Hindlimb muscle (tissue), 1 donor: ENCODE measurements around the gene POLK. TPM values are rescaled to one million over a fixed set of nuclear protein-coding genes. Genes with fewer than 3 reads are reported as not detected.
"Not testable (repeated sequence)": the region's sequence is repeated elsewhere in the genome, so short reads cannot be mapped to it uniquely, and the experiment has no call there.

Source experiments
- DNase-seq: peaks from one replicate; pipeline ENCODE4 v3.0.0-alpha.2; 2013
- polyA plus RNA-seq: library from polyadenylated mRNA; unstranded; fragments of 120-200 nt; gene quantifications from one replicate; pipeline ENCODE4 v1.2.1, GENCODE V29; 2013; ENCODE audit not compliant: insufficient read length

The POLK gene
- polyA plus RNA-seq: 19.0 TPM

- peak; percentile 99 for DNase-seq
These were observed at the start of gene POLK, which contains the start of gene CERT1 for GRCh38 chr5:75511435-75512382. Gene POLK (plus strand): TSS chr5:75511891. Gene CERT1 (minus strand): TSS chr5:75511629. CDS start chr5:75511207, 422 bp downstream.

- DNase-seq: no peak
These were observed 48.0 kb upstream of the POLK start for GRCh38 chr5:75463726-75464125.

- no peak for DNase-seq
These were observed 46.2 kb upstream of the POLK start for GRCh38 chr5:75465480-75465879.

DNA sequence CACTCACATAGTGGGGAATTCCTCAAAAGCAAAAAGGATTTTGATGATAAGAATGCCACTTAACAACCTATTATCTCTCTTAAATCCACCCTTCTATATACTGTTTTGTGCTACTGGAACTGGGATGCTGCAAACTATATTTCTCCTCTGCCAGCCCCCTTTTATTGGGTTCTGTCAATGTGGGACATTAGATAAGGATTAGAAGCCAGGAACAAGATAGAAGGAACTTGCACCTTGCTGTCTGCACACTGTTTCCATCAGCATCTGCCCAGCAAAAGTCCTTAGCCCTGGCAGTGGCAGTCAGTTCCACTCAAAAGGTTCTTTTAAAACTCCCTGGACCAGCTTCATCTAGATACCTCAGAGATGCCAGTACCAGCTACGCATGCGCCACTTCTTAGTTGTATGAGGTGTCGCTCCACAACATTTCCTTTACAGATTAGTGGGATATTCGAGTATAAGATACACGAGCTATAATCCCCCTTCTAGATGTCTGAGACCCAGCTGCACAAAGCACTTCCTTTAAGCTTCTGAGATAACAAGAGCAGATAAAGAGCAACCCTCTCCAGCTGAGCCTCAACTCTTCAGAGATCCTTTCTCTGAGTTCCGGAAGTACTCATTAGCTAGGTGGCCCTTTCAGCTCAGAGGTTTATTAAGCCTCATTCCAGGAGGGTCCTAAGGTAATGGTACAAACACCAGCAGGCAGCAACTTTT is 45.5 kb upstream of the POLK start:
- DNase-seq: no peak

GRCh38 chr5:75468593-75468992 is 43.1 kb upstream of the POLK start:
- DNase-seq: no peak

GRCh38 chr5:75469017-75469416 is 42.7 kb upstream of the POLK start:
- no peak for DNase-seq

- no peak for DNase-seq
These were observed 40.5 kb upstream of the POLK start for GRCh38 chr5:75471193-75471592.

- DNase-seq: no peak
These were observed 38.7 kb upstream of the POLK start for GRCh38 chr5:75472973-75473372.

DNA sequence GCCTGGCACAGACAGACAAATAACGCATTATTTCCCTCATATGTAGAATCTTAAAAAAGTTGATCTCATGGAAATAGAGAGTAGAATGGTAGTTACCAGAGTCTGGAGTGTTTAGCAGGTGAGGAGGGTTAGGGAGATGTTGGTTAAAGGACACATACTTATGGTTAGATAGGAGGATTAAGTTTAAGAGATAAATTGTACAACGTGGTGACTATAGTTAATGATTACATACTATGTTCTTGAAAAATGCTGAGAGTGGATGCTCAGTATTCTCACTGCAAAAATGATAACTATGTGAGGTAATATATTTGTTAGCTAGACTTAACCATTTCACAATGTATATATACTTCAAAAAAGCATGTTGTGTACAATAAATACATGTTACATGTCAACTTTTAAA is 38.2 kb upstream of the POLK start:
- no peak for DNase-seq

DNA sequence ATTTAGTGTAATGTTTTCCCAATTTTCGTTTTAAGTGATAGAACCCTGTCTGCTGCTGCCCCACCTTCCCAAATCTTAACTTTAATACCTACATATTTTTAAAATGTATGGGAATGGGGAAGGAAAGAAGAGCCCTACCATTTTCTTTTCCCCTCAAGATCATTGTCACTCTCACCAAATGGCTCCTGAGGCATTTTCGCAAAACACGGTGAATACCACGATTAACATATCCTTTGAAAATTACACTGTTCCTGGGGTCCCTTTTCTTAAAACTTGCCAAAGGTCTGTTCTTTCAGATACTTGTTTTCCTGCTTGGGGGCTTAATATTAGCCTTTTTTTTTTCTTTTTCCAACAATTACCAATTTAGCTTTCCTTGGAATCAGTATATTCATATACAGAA is 36.3 kb upstream of the POLK start:
- DNase-seq: no peak

DNA sequence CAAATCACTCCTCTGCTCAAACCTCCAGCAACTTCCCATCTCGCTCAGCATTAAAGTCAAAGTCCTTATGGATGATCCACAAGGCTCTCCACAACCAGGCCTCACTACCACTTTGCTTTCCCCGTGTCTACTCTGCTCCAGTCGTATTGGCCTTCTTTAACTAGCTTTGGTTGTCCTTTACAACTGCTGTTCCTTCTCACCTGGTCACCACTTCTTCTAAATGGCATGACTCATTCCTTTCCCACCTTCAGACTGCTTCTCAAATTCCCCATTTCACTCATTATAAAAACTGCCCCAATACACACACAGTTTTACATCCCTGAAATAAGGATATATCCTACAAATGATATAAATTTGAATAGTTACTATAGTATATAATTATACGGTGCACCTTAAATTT is 30.7 kb upstream of the POLK start:
- DNase-seq: no peak

DNA sequence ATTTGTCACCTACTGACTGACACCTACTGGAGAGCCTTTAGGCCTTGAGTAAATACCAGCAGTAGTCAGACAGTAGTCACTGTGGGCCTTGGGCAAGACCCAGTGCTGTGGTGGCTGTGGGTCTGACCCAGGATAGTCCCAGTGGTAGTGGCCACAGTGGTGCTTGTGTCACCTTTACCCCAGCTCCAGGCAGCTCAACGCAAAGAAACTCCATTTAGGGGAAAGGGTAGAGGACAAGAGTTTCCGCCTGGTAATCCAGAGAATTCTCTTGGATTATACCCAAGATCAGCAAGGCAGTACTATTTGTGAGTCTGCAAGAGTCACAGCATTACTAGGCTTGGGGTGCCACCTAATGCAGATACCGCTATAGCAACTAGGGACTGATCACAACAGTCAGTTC is 29.2 kb upstream of the POLK start:
- DNase-seq: no peak

- no peak for DNase-seq
These were observed 27.1 kb upstream of the POLK start for GRCh38 chr5:75484605-75485004.

DNA sequence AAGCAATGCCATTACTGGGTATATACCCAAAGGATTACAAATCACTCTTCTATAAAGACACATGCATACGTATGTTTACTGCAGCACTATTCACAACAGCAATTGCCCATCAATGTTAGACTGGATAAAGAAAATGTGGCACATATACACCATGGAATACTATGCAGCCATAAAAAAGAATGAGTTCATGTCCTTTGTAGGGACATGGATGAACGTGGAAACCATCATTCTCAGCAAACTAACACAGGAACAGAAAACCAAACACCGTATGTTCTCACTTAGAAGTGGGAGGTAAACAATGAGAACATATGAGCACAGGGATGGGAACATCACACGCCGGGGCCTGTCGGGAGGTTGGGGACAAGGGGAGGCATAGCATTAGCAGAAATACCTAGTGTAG is 21.8 kb upstream of the POLK start:
- DNase-seq: not testable (repeated sequence)

- DNase-seq: no peak
These were observed 20.1 kb upstream of the POLK start for GRCh38 chr5:75491621-75492020.

- DNase-seq: no peak
These were observed 15.7 kb upstream of the POLK start for GRCh38 chr5:75496026-75496425.

DNA sequence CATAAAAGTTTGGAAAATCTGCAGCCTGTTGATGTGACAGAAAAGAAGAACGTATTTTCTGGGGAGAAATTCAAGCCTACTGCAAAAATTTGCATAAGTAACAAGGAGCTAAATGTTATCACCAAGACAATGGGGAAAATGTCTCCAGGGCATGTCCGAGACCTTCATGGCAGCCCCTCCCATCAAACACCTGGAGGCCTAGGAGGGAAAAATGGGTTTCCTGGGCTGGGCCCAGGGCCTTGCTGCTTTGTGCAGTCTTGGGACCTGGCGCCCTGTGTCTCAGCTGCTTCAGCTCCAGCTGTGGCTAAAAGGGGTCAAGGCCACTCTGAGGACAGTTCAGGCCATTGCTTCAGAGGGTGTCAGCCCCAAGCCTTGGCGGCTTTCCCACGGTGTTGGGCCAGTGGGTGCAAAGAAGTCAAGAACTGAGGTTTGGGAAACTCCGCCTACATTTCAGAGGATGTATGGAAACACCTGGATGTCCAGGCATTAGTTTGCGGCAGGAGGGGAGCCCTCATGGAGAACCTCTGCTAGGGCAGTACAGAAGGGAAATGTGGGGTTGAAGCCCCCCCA is 13.4 kb upstream of the POLK start:
- no peak for DNase-seq

DNA sequence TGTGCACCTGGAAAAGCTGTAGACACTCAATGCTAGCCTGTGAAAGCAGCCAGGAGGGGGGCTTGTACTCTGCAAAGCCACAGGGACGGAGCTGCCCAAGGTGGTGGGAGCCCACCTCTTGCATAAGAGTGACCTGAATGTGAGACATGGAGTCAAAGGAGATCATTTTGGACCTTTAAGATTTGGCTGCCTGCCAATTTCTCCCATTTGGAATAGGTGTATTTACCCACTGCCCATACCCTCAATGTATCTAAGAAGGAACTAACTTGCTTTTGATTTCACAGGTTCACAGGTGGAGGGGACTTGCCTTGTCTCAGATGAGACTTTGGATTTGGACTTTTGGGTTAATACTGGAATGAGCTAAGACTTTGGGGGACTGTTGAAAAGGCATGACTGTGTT is 12.8 kb upstream of the POLK start:
- DNase-seq: not testable (repeated sequence)

GRCh38 chr5:75505112-75505511 is 6.6 kb upstream of the POLK start:
- not testable (repeated sequence) for DNase-seq

DNA sequence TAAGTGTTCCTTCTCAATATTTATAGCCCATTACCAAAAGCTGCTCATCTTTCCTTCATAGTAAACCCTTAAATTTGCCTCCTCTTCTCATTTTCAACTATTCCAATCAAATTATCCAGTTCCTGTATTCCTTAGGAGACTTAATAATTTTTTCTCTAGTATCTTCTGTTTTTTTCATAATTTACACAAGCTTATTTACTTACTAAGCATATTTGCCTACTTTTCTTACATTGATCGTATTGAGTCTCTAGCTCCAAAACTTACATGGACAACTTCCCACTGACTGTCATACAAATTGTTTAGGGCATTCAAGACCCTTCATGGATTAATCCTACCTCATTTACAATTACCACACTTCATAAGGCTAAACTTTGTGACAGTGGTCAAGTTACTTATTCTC is 3.9 kb upstream of the POLK start:
- no peak for DNase-seq

GRCh38 chr5:75509546-75509945 is 2.1 kb upstream of the POLK start:
- no peak for DNase-seq

GRCh38 chr5:75509956-75510355 is 1.7 kb upstream of the POLK start:
- DNase-seq: peak; percentile 22

GRCh38 chr5:75510417-75510835 is 1.3 kb upstream of the POLK start:
- no peak for DNase-seq
